BE2C (cell line): ENCODE measurements around the gene FBXO15.

Source experiments
- DNase-seq: peaks from one replicate; pipeline ENCODE4 v3.0.0-alpha.2; 2020
- H3K27me3 ChIP-seq: fragments of 250-450 bp; sonication (Bioruptor Pico); 2 replicates; pipeline ENCODE4 v1.5.1; 2020; ENCODE audit warnings: mild to moderate bottlenecking
- H3K36me3 ChIP-seq: fragments of 250-450 bp; sonication (Bioruptor Pico); 2 replicates; pipeline ENCODE4 v1.5.1; 2020; ENCODE audit warnings: mild to moderate bottlenecking
- H3K4me1 ChIP-seq: fragments of 250-450 bp; sonication (Bioruptor Pico); 2 replicates; pipeline ENCODE4 v1.5.1; 2020
- H3K4me3 ChIP-seq: 2 replicates; pipeline ENCODE4 v1.5.1; 2011; ENCODE audit warnings: low read depth, low read length
- H3K9me3 ChIP-seq: fragments of 250-450 bp; sonication (Bioruptor Pico); 2 replicates; pipeline ENCODE4 v1.5.1; 2020
- CTCF ChIP-seq: IDR thresholded peaks from 2 replicates; pipeline ENCODE4 v1.5.1; 2012; ENCODE audit warnings: mild to moderate bottlenecking, low read depth, low read length

Gene FBXO15

GRCh38 chr18:74152270-74152669 lies 4.6 kb upstream of the FBXO15 start:
- TF ChIP-seq CTCF, result no peak
- Histone ChIP-seq H3K36me3 (peaks cover 6% of the 10 kb centered on the region; the same call in 1 of the 2 replicates), H3K4me3 (no peak overlapping the region), H3K27me3 (no peaks in the 10 kb centered on the region), H3K4me1 (no peaks in the 10 kb centered on the region; the same call in 1 of the 2 replicates), H3K9me3 (no peaks in the 10 kb centered on the region)
- no peak for DNase-seq

DNA sequence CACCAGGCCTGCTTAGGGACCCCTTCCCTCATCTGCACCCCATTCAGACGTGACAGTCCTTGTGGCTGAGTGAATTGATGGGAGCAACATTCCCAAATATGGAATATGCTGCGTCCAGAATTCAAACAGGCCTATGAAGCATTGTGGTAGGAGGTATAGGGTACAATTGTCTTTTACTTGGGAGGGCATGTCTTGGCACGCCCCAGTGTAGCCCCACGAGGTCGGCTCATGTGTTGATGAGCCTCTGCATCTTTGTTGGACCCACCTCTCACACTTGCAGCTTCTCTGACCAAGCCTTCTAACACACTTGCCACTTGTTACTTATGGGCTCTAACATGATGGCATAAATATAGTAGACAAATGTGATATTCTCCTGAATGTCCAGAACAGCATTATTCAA lies 2.2 kb upstream of the FBXO15 start:
- Histone ChIP-seq H3K27me3 (no peaks in the 10 kb centered on the region), H3K36me3 (no peaks in the 10 kb centered on the region; the same call in 1 of the 2 replicates), H3K4me3 (peak overlapping the region; percentile 91), H3K9me3 (no peaks in the 10 kb centered on the region), H3K4me1 (no peaks in the 10 kb centered on the region; the same call in 1 of the 2 replicates)
- TF ChIP-seq CTCF, result no peak
- DNase-seq, result no peak

- no peaks in the 10 kb centered on the region; the same call in 1 of the 2 replicates for H3K36me3 ChIP-seq
- H3K4me1 ChIP-seq, result no peaks in the 10 kb centered on the region; the same call in 1 of the 2 replicates
- no peaks in the 10 kb centered on the region for H3K27me3 ChIP-seq
- H3K9me3 ChIP-seq, result no peaks in the 10 kb centered on the region
- TF ChIP-seq CTCF, result no peak
- peak overlapping the region; percentile 91 for H3K4me3 ChIP-seq
- no peak for DNase-seq
Measured at GRCh38 chr18:74148543-74149070, 973 bp upstream of the FBXO15 start.

DNA sequence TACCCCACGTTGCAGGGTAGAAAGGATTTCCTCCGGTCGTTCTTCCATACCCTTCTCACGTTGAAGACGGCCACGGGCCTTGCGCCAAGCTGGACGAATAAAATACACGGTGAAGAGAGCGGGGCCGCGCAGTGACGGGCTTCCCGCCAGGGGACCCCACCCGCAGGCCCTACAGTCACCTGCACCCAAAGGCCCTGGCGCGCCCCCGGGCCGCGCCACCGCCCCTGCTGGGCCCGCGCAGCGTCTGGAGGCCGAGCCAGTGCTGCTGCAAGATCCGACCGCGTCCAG lies 199 bp downstream of the FBXO15 start:
- TF ChIP-seq CTCF, result no peak
- H3K36me3 ChIP-seq, result no peaks in the 10 kb centered on the region; the same call in 1 of the 2 replicates

DNA sequence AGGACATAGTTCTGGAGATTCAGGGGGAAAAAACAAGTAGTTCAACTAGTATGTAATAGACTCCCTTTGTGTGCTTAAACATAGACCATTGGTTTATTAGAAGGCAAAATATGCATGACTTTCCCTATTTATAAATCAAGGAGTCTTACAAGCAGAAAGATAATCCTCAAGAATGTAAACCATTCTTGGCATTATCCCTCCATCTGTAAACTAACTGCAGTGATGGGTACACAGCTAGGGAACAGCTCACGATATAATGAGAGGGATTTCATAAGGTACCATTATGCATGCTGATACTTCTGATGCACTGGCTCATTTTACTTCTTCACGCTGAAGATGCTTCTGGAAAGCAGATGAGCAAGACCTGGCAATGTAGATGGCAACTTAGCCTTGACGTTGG lies 878 bp downstream of the FBXO15 start:
- Histone ChIP-seq H3K36me3 (no peaks in the 10 kb centered on the region; the same call in 1 of the 2 replicates), H3K9me3 (no peaks in the 10 kb centered on the region), H3K4me3 (no peak overlapping the region), H3K4me1 (no peaks in the 10 kb centered on the region; the same call in 1 of the 2 replicates), H3K27me3 (no peaks in the 10 kb centered on the region)
- no peak for DNase-seq
- TF ChIP-seq CTCF, result no peak

More for the DNA sequence above, 199 bp downstream of the FBXO15 start:
- Histone ChIP-seq H3K4me1 (no peaks in the 10 kb centered on the region; the same call in 1 of the 2 replicates), H3K9me3 (no peaks in the 10 kb centered on the region), H3K4me3 (peak overlapping the region; percentile 91), H3K27me3 (no peaks in the 10 kb centered on the region)
- DNase-seq, result no peak

- no peak overlapping the region for H3K4me3 ChIP-seq
- TF ChIP-seq CTCF, result no peak
- H3K27me3 ChIP-seq, result no peaks in the 10 kb centered on the region
- DNase-seq, result no peak
- H3K36me3 ChIP-seq, result no peaks in the 10 kb centered on the region
- no peaks in the 10 kb centered on the region for H3K4me1 ChIP-seq
- no peaks in the 10 kb centered on the region for H3K9me3 ChIP-seq
Measured at GRCh38 chr18:74142252-74142651, 5.4 kb downstream of the FBXO15 start.
